HG03066 (cell line): ENCODE results near the gene KCNA2.

Experiments used
- ATAC-seq: cut with Tn5 transposase; IDR thresholded peaks from one replicate; pipeline ENCODE4 v1.9.1; 2021; ENCODE audit warnings: low read depth; ENCODE audit not compliant: unreplicated experiment

Gene KCNA2

GRCh38 chr1:110630839-110631663 lies 24.9 kb upstream of the KCNA2 start:
- ATAC-seq: peak; percentile 51

GRCh38 chr1:110628323-110629105 lies 22.4 kb upstream of the KCNA2 start:
- no peak for ATAC-seq

GRCh38 chr1:110627764-110628163 lies 21.6 kb upstream of the KCNA2 start:
- no peak for ATAC-seq

GRCh38 chr1:110626889-110627288 lies 20.7 kb upstream of the KCNA2 start:
- ATAC-seq: no peak

- no peak for ATAC-seq
Measured at GRCh38 chr1:110620686-110621085, 14.5 kb upstream of the KCNA2 start.

- ATAC-seq: no peak
Measured at GRCh38 chr1:110620250-110620615, 14.1 kb upstream of the KCNA2 start.

- ATAC-seq: peak; percentile 70
Measured at GRCh38 chr1:110619412-110620249, 13.5 kb upstream of the KCNA2 start.

GRCh38 chr1:110618668-110619067 lies 12.5 kb upstream of the KCNA2 start:
- ATAC-seq: no peak

- no peak for ATAC-seq
Measured at GRCh38 chr1:110617589-110617988, 11.4 kb upstream of the KCNA2 start.

GRCh38 chr1:110617116-110617515 lies 11.0 kb upstream of the KCNA2 start:
- ATAC-seq: no peak

GRCh38 chr1:110616587-110616986 lies 10.4 kb upstream of the KCNA2 start:
- no peak for ATAC-seq

- no peak for ATAC-seq
Measured at GRCh38 chr1:110615548-110616130, 9.5 kb upstream of the KCNA2 start.

GRCh38 chr1:110612060-110612745 lies 6.0 kb upstream of the KCNA2 start:
- no peak for ATAC-seq

GRCh38 chr1:110610696-110611286 lies 4.6 kb upstream of the KCNA2 start:
- no peak for ATAC-seq

GRCh38 chr1:110610084-110610483 lies 3.9 kb upstream of the KCNA2 start:
- no peak for ATAC-seq

- ATAC-seq: no peak
Measured at GRCh38 chr1:110608247-110608646, 2.1 kb upstream of the KCNA2 start.

GRCh38 chr1:110607536-110608230 lies 1.5 kb upstream of the KCNA2 start:
- ATAC-seq: no peak

GRCh38 chr1:110606657-110607535 lies 738 bp upstream of the KCNA2 start:
- no peak for ATAC-seq
